HG02870 (cell line): ENCODE data around the gene CCDC178.
"Not testable (repeated sequence)": the region's sequence is repeated elsewhere in the genome, so short reads cannot be mapped to it uniquely, and the experiment has no call there.

Experiments
- ATAC-seq: cut with Tn5 transposase; IDR thresholded peaks from one replicate; pipeline ENCODE4 v1.9.1; 2021; ENCODE audit warnings: mild to moderate bottlenecking, moderate library complexity; ENCODE audit not compliant: unreplicated experiment

The CCDC178 gene

DNA sequence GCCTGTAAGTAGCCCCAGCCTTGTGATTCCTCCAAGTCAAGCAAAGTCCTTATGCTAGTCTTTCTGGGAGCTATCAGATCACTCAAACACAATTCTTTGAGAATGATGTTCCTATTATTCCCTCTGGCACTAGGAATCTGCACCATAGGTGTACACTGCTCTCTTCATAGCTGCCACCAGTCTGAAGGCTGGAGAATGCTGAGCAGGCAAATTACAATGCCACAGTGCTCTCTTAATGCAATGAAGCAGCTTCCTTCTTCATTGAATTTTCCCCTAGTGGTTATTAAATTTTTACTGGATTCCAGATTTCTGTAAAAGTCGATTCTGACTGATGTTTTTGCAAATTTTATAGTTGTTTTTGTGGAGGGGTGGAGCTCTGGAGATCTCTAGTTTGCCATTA, 84.8 kb downstream of the CCDC178 start:
- no peak for ATAC-seq

- no peak for ATAC-seq
Observed at GRCh38 chr18:33355263-33355662, 85.3 kb downstream of the CCDC178 start.

- ATAC-seq, result no peak
Observed at GRCh38 chr18:33350256-33350655, 90.3 kb downstream of the CCDC178 start.

DNA sequence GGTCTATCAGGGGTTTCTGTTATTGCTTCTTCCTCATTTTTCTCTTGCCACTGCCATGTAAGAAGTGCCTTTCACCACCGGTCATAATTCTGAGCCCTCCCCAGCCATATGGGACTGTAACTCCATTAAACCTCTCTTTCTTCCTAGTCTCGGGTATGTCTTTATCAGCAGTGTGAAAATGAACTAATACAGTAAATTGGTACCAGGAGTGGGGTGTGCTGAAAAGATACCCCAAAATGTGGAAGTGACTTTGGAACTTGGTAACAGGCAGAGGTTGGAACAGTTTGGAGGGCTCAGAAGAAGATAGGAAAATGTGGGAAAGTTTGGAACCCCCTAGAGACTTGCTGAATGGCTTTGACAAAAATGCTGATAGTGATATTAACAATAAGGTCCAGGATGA, 100.8 kb downstream of the CCDC178 start:
- ATAC-seq, result not testable (repeated sequence)

DNA sequence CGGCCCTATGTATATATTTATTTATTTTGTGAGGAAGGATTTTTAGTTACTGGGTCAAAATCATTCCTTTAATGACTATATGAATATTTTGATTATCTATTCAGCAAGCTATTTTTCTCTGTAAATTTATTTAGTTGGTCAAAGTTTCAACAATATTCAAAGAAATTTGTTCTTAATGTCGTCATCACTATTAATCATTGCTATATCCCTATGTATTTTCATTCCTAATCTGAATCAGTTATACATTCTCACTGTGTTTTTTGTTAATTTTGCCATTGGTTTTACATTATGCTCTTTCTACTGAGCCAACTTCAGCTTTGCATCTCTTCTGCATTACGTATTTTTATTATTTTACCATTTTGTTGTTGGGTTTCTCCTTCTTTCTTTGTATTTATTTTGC, 105.7 kb downstream of the CCDC178 start:
- no peak for ATAC-seq

- no peak for ATAC-seq
Observed at GRCh38 chr18:33330711-33331110, 109.8 kb downstream of the CCDC178 start.

- ATAC-seq, result no peak
Observed at GRCh38 chr18:33326975-33327374, 113.5 kb downstream of the CCDC178 start.

DNA sequence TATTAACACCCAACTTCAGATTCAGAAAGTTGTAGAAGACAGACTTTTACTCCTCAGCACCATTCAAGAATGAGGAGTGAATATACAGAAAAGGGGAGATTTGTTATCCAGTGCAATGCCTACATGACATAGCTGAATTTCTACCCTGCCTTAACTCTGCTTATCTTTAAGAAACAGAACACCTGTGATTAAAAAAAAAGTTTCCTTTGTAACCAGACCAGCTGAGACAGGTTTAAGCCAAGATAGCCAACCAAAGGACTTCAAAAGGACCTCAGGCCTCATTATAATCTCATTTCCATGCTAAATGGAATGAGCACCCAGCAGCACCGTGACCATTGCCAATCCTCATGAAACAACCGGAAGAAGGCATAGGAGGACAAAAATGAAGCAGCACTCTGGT, 122.9 kb downstream of the CCDC178 start:
- ATAC-seq, result no peak

DNA sequence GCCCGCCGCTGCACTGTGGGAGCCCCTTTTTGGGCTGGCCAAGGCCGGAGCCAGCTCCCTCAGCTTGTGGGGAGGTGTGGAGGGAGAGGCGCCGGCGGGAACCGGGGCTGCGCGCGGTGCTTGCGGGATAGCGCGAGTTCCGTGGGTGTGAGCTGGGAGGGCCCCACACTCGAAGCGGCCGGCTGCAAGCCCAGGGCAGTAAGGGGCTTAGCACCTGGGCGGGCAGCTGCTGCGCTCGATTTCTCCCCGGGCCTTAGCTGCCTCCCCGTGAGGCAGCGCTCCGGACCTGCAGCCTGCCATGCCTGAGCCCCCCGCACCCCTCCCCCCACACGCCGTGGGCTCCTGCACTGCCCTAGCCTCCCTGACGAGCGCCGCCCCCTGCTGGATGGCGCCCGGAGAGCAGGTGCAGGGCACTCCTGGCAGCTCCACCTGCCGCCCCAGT, 124.4 kb downstream of the CCDC178 start:
- no peak for ATAC-seq

DNA sequence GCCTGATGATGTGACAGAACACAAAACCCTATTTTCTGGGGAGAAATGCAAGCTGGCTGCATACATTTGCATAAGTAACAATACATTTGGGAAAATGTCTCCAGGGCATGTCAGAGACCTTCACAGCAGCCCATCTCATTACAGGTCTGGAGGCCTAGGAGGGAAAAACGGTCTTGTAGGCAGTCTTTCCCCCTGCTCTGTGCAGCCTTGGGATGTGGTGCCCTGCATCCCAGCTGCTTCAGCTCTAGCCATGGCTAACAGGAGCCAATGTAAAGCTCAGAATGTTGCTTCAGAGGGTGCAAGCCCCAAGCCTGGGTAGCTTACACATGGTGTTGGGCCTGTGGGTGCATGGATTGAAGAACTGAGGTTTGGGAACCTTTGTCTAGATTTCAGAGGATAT, 133.0 kb downstream of the CCDC178 start:
- no peak for ATAC-seq

- ATAC-seq, result no peak
Observed at GRCh38 chr18:33304277-33304676, 136.2 kb downstream of the CCDC178 start.

DNA sequence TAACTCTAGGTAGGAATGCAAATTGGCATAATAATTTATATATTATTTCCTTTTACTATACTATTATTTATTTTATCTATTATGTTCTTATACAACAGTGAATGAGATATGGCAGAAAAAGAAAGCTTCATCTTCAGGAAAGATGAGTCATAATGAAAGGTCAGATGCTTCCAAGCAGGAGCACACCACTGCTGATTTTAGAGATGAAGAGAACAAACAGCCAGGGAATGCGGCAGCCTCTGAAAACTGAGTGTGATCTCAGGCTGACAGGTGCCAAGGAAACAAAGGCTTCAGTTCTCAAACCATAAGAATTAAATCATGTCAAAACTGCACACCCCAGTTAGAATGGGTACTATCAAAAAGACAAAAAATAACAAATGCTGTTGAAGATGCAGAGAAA, 149.0 kb downstream of the CCDC178 start:
- no peak for ATAC-seq

GRCh38 chr18:33288082-33288716, 152.3 kb downstream of the CCDC178 start:
- ATAC-seq, result no peak

- ATAC-seq, result no peak
Observed at GRCh38 chr18:33282709-33283333, 157.7 kb downstream of the CCDC178 start.

GRCh38 chr18:33282142-33282541, 158.4 kb downstream of the CCDC178 start:
- no peak for ATAC-seq

DNA sequence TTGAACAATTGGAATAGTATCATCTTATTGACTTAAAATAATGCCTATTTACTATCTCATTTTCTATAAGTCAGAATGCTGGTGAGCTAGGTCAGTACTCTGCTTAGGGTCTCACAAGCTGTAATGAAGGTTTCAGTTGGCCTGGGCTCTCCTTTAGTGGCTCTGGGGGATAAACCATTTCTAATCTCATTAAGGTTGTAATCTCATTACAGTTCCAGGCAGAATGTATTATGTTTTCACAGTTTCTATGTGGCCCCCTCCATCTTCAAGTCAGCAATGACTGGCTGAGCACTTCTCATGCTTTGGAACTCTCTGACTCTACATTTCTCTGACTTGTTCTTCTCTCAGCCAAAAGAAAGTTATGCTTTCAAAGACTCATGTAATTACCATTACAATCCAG, 163.1 kb downstream of the CCDC178 start:
- ATAC-seq, result no peak

- no peak for ATAC-seq
Observed at GRCh38 chr18:33275843-33276242, 164.7 kb downstream of the CCDC178 start.

- ATAC-seq, result no peak
Observed at GRCh38 chr18:33270297-33270696, 170.2 kb downstream of the CCDC178 start.

- no peak for ATAC-seq
Observed at GRCh38 chr18:33269223-33269622, 171.3 kb downstream of the CCDC178 start.

DNA sequence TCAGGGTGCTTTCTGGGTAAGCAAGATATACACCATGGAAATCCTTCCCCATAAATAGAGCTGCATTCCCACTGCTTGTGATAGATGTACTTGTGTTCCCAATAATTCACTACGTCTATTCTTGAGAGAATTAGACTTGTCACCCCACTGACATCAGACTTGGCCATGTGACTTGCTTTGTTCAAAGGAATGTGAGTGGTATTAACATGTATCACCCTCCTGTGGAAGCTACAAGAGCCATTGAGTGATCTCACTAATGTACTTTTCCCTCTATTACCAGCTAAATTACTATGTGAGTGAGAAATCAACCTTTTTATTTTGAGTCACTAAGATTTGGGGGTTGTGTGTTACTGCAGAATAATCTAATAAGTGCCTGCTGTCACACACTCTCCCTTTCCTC, 176.0 kb downstream of the CCDC178 start:
- ATAC-seq, result no peak

DNA sequence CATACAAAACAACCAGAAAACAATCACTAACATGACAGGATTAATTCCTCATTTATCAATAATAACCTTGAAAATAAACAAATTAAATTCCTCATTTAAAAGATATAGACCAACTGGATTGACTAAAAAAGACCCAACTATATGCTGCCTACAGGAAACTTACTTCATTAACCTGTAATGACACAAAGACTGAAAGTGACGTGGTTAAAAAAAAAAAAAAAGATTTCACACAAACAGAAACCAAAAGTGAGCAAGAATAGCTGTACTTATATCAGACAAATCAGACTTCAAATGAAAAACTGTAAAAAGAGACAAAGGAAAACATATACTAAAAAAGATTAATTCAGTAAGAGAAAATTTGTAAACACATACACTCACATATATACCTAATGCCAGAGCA, 201.2 kb downstream of the CCDC178 start:
- ATAC-seq, result no peak

GRCh38 chr18:33232318-33232626, 208.2 kb downstream of the CCDC178 start:
- ATAC-seq, result no peak
